Endothelial cell of umbilical vein (primary cell): ENCODE results near the gene ASCL5. TPM values are rescaled to one million over a fixed set of nuclear protein-coding genes. Genes with fewer than 3 reads are reported as not detected.

ENCODE experiments used
- BruUV-seq: library from RNA; stranded (reverse); fragments of 400-500 nt; replicated peaks from 2 replicates; lab custom pipeline; 2021; lab: Mats Ljungman, UMichigan
- CTCF ChIA-PET: fragments of 300-600, 350-600 bp; sonication (Branson Sonifier 250); formaldehyde crosslinking; loops from one replicate; lab custom pipeline; 2021; ENCODE audit warnings: antibody characterized with exemption, inconsistent platforms; lab: Charles Lee
- POLR2A ChIA-PET: fragments of 300-600, 350-600 bp; sonication (Branson Sonifier 250); formaldehyde crosslinking; loops from one replicate; lab custom pipeline; 2021; ENCODE audit warnings: antibody characterized with exemption, inconsistent platforms; lab: Charles Lee
- DNase-seq: peaks from one replicate; pipeline ENCODE4 v3.0.0-alpha.2; 2011; ENCODE audit warnings: low read depth, low spot score
- FAIRE-seq: peaks from 2 replicates; lab custom pipeline; 2011; peaks lifted over from hg19 to GRCh38; lab: Jason Lieb, UNC
- H2AFZ ChIP-seq: 2 replicates; pipeline ENCODE4 v1.6.0; 2012; ENCODE audit warnings: low read depth, low read length, control low read depth, inconsistent platforms
- H3K27ac ChIP-seq: 2 replicates; pipeline ENCODE4 v1.5.1; 2011; ENCODE audit warnings: low read depth, mild to moderate bottlenecking, control low read depth, low read length, moderate library complexity; ENCODE audit not compliant: insufficient read depth
- H3K27me3 ChIP-seq, 2 experiments: 2 replicates each; pipeline versions ENCODE4 v1.6.0 to v1.6.1; 2011; ENCODE audit warnings: low read length in 2 of 2, mixed read lengths in 1 of 2; ENCODE audit not compliant: control insufficient read depth in 2 of 2, insufficient read depth in 2 of 2
- H3K36me3 ChIP-seq, 2 experiments: 2 replicates in 1 of 2; 3 replicates in 1 of 2; pipeline ENCODE4 v1.5.1; 2011; ENCODE audit warnings: low read length in 2 of 2, mild to moderate bottlenecking in 1 of 2, moderate library complexity in 1 of 2; ENCODE audit not compliant: control insufficient read depth in 2 of 2, insufficient read depth in 2 of 2; ENCODE audit errors: extremely low read depth in 1 of 2
- H3K4me1 ChIP-seq: 3 replicates; pipeline ENCODE4 v1.5.1; 2011; ENCODE audit warnings: mild to moderate bottlenecking, low read length; ENCODE audit not compliant: control insufficient read depth, insufficient read depth; ENCODE audit errors: extremely low read depth
- H3K4me2 ChIP-seq: 2 replicates; pipeline ENCODE4 v1.6.1; 2011; ENCODE audit warnings: low read length, control low read depth, mixed read lengths; ENCODE audit not compliant: insufficient read depth
- H3K4me3 ChIP-seq, 3 experiments: fragments of 200-600 bp in 1 of 3; sonication (generic), shearing (Covaris generic) in 1 of 3; replicated peaks in 1 of 3; 2 replicates each; pipeline ENCODE4 v1.5.1; 2011 to 2016; ENCODE audit warnings: control low read depth in 3 of 3, low read length in 3 of 3, mild to moderate bottlenecking in 2 of 3, inconsistent platforms in 1 of 3, low read depth in 1 of 3, moderate library complexity in 1 of 3; ENCODE audit not compliant: insufficient read depth in 1 of 3
- H3K79me2 ChIP-seq: 2 replicates; pipeline ENCODE4 v1.6.0; 2012; ENCODE audit warnings: low read length, inconsistent platforms; ENCODE audit not compliant: control insufficient read depth, insufficient read depth
- H3K9ac ChIP-seq: replicated peaks from 2 replicates; pipeline ENCODE3; 2011; ENCODE audit warnings: low read length, control low read depth; ENCODE audit not compliant: insufficient read depth; ENCODE audit errors: extremely low read depth
- H3K9me1 ChIP-seq: replicated peaks from 3 replicates; pipeline ENCODE4 v1.6.0; 2011; ENCODE audit warnings: mild to moderate bottlenecking, low read length; ENCODE audit not compliant: control insufficient read depth, insufficient read depth; ENCODE audit errors: extremely low read depth
- H3K9me3 ChIP-seq: replicated peaks from 2 replicates; pipeline ENCODE4 v1.5.1; 2012; ENCODE audit warnings: low read length, inconsistent platforms; ENCODE audit not compliant: control insufficient read depth, insufficient read depth
- H4K20me1 ChIP-seq: replicated peaks from 2 replicates; pipeline ENCODE3; 2011; ENCODE audit warnings: mild to moderate bottlenecking, low read length; ENCODE audit not compliant: control insufficient read depth, insufficient read depth; ENCODE audit errors: extremely low read depth
- EZH2 ChIP-seq: IDR thresholded peaks from 2 replicates; pipeline ENCODE4 v1.6.1; 2012; ENCODE audit warnings: borderline replicate concordance, low read depth, mild to moderate bottlenecking, moderate library complexity, low read length, inconsistent platforms; ENCODE audit not compliant: severe bottlenecking
- FOS ChIP-seq: IDR thresholded peaks from 2 replicates; pipeline ENCODE4 v1.6.1; 2011; ENCODE audit warnings: mild to moderate bottlenecking, low read length, moderate library complexity, borderline replicate concordance; ENCODE audit not compliant: insufficient read depth
- GATA2 ChIP-seq: IDR thresholded peaks from 2 replicates; pipeline ENCODE4 v1.7.0; 2011; ENCODE audit warnings: low read depth, mild to moderate bottlenecking, moderate library complexity, mixed read lengths, low read length; ENCODE audit not compliant: insufficient read length, insufficient read depth
- JUN ChIP-seq: IDR thresholded peaks from 2 replicates; pipeline ENCODE4 v1.6.1; 2011; ENCODE audit warnings: borderline replicate concordance, low read depth; ENCODE audit not compliant: insufficient read length, insufficient read depth
- MYC ChIP-seq: IDR thresholded peaks from one replicate; pipeline ENCODE4 v1.6.1; 2011; ENCODE audit warnings: mild to moderate bottlenecking, low read depth, low read length
- POLR2A ChIP-seq: IDR thresholded peaks from 2 replicates; pipeline ENCODE4 v1.6.1; 2012; ENCODE audit warnings: low read depth, mild to moderate bottlenecking, control low read depth, low read length
- POLR2AphosphoS5 ChIP-seq: IDR thresholded peaks from 2 replicates; pipeline ENCODE4 v1.6.1; 2012; ENCODE audit warnings: low read depth, mild to moderate bottlenecking, control low read depth, low read length, moderate library complexity; ENCODE audit not compliant: insufficient read depth
- dilution Hi-C: fragments of 300-500 bp; cut with MboI; formaldehyde crosslinking; loops from one replicate; pipeline ENCODE4 v1.15.0; 2019; ENCODE audit warnings: low sequenced_read_pairs; ENCODE audit not compliant: extremely low pct_ligation_motif_present
- intact Hi-C: fragments of 100-400 bp; cut with micrococcal nuclease; formaldehyde crosslinking; loops from one replicate; pipeline ENCODE4 v1.10.0; 2022
- polyA plus RNA-seq, 4 experiments: library from polyadenylated mRNA; depleted of rRNA in 3 of 4; stranded (reverse) in 3 of 4; unstranded in 1 of 4; fragments of >200 nt; gene quantifications; 2 replicates each; pipeline versions ENCODE4 v1.2.1 to v1.2.3, GENCODE V29; 2011 to 2012; ENCODE audit warnings: missing spikeins in 1 of 4
- total RNA-seq: library from RNA; stranded (reverse); gene quantifications from 2 replicates; pipeline ENCODE4 v1.2.3, GENCODE V29; 2021
- TF ChIP-seq, protein P1 (sequence below): IDR thresholded peaks from 2 replicates; pipeline ENCODE4 v1.6.1; 2011; ENCODE audit not compliant: insufficient read depth, insufficient read length
- TF ChIP-seq, protein P2 (sequence below), 2 donors: IDR thresholded peaks; 1 replicate in 1 of 2; 2 replicates in 1 of 2; pipeline ENCODE4 v1.5.1; 2011; ENCODE audit warnings: low read length in 2 of 2, mild to moderate bottlenecking in 2 of 2, moderate library complexity in 2 of 2, control low read depth in 1 of 2, inconsistent platforms in 1 of 2, low read depth in 1 of 2; ENCODE audit not compliant: insufficient read depth in 1 of 2; ENCODE audit errors: extremely low read depth in 1 of 2

ASCL5 gene
- total and polyA plus RNA-seq, 2 donors (not counting 3 experiments of a cell fraction or from before 2014, with no cell fraction given): not detected

DNA sequence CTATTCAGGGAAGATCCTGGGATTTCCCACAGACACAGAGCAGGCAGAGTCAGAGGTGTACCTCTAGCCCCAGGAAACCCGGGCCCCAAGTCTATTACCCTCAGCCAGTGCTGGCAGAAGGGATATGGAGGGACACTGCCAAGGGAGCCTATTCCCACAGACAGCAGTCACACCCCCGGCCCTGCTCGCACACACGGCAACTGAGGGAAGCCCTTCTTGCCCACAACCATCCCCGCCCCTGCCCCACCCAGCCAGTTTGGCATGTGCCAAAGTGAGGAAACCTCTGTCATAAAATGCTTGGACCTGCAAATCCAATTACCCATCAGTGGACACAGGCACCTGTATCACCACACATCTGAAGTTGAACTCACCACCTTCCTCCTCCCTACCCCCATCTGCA lies 21.3 kb downstream of the ASCL5 start:
- no peaks in the 10 kb centered on the region for H3K79me2 ChIP-seq
- H4K20me1 ChIP-seq: no peaks in the 10 kb centered on the region
- H3K4me3 ChIP-seq: no peak overlapping the region
- peaks cover 0 to 11% of the 10 kb centered on the region in 2 experiments for H3K27me3 ChIP-seq
- H2AFZ ChIP-seq: no peak overlapping the region
- intact Hi-C loops: no loop called here
- H3K27ac ChIP-seq: no peak overlapping the region
- ChIA-PET CTCF (no interaction called here), POLR2A (no interaction called here)
- DNase-seq (no peak), FAIRE-seq (no peak)
- no peaks in the 10 kb centered on the region for H3K4me1 ChIP-seq
- H3K4me2 ChIP-seq: no peak overlapping the region
- H3K9ac ChIP-seq: no peak overlapping the region
- H3K9me3 ChIP-seq: no peaks in the 10 kb centered on the region
- H3K9me1 ChIP-seq: no peaks in the 10 kb centered on the region
- TF ChIP-seq JUN: no peak
- TF ChIP-seq EZH2: no peak
- TF ChIP-seq MYC: no peak
- no peak for TF ChIP-seq GATA2
- no peak for TF ChIP-seq POLR2A
- TF ChIP-seq, protein P1, sequence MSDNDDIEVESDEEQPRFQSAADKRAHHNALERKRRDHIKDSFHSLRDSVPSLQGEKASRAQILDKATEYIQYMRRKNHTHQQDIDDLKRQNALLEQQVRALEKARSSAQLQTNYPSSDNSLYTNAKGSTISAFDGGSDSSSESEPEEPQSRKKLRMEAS: no peak
- TF ChIP-seq, protein P2, sequence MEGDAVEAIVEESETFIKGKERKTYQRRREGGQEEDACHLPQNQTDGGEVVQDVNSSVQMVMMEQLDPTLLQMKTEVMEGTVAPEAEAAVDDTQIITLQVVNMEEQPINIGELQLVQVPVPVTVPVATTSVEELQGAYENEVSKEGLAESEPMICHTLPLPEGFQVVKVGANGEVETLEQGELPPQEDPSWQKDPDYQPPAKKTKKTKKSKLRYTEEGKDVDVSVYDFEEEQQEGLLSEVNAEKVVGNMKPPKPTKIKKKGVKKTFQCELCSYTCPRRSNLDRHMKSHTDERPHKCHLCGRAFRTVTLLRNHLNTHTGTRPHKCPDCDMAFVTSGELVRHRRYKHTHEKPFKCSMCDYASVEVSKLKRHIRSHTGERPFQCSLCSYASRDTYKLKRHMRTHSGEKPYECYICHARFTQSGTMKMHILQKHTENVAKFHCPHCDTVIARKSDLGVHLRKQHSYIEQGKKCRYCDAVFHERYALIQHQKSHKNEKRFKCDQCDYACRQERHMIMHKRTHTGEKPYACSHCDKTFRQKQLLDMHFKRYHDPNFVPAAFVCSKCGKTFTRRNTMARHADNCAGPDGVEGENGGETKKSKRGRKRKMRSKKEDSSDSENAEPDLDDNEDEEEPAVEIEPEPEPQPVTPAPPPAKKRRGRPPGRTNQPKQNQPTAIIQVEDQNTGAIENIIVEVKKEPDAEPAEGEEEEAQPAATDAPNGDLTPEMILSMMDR (IDR thresholded peaks at IDR 0.05; ENCODE audit: extremely low read depth in 1 of 2, insufficient read depth in 1 of 2, low read depth in 1 of 2, low read length in 2 of 2): no peak
- TF ChIP-seq POLR2AphosphoS5: no peak
- TF ChIP-seq FOS: no peak
- H3K36me3 ChIP-seq: no peaks in the 10 kb centered on the region
- no TSS peak for BruUV-seq
- dilution Hi-C loops: no loop called here
